Karpas-422 (cell line): Measurements from ENCODE around the gene TMEM126B. TPM values are rescaled to one million over a fixed set of nuclear protein-coding genes. Genes with fewer than 3 reads are reported as not detected.
A peak's percentile ranks its signal among the peaks of the same experiment; 100 is the strongest.

Experiments
- DNase-seq: peaks from one replicate; pipeline ENCODE4 v3.0.0-alpha.2; 2015
- H2AFZ ChIP-seq: fragments of 200-600 bp; sonication (generic); 2 replicates; pipeline ENCODE4 v1.6.1; 2014; ENCODE audit warnings: antibody characterized with exemption, low read length, mixed read lengths
- H3K27ac ChIP-seq: fragments of 200-600 bp; sonication (generic); 2 replicates; pipeline ENCODE4 v1.5.1; 2014; ENCODE audit warnings: mild to moderate bottlenecking, low read length, moderate library complexity
- H3K27me3 ChIP-seq: fragments of 200-600 bp; sonication (generic); 2 replicates; pipeline ENCODE4 v1.6.1; 2014; ENCODE audit warnings: low read length, mixed read lengths
- H3K36me3 ChIP-seq: fragments of 200-600 bp; sonication (generic); 2 replicates; pipeline ENCODE4 v1.6.1; 2014; ENCODE audit warnings: low read length, mixed read lengths; ENCODE audit not compliant: insufficient read depth
- H3K4me1 ChIP-seq: fragments of 200-600 bp; sonication (generic); 2 replicates; pipeline ENCODE4 v1.6.1; 2014; ENCODE audit warnings: mild to moderate bottlenecking, low read length, mixed read lengths
- H3K4me2 ChIP-seq: fragments of 200-600 bp; sonication (generic); 2 replicates; pipeline ENCODE4 v1.6.1; 2014; ENCODE audit warnings: low read length, low read depth, mild to moderate bottlenecking; ENCODE audit not compliant: poor library complexity, severe bottlenecking
- H3K4me3 ChIP-seq: fragments of 200-600 bp; sonication (generic); 2 replicates; pipeline ENCODE4 v1.5.1; 2014; ENCODE audit warnings: mild to moderate bottlenecking, antibody characterized with exemption, low read length, mixed read lengths
- H3K79me2 ChIP-seq: fragments of 200-600 bp; sonication (generic); 2 replicates; pipeline ENCODE4 v1.6.1; 2014; ENCODE audit warnings: mild to moderate bottlenecking, low read length, mixed read lengths
- H3K9ac ChIP-seq: fragments of 200-600 bp; sonication (generic); 2 replicates; pipeline ENCODE4 v1.6.0; 2014; ENCODE audit warnings: low read length
- H3K9me2 ChIP-seq: fragments of 200-600 bp; sonication (generic), shearing (Covaris generic); replicated peaks from 2 replicates; pipeline ENCODE4 v1.6.0; 2014; ENCODE audit warnings: mild to moderate bottlenecking, low read length, moderate library complexity; ENCODE audit not compliant: insufficient read depth
- H3K9me3 ChIP-seq: fragments of 300-700, 200-600 bp; sonication (generic); 2 replicates; pipeline ENCODE4 v1.6.1; 2014; ENCODE audit warnings: low read length, mixed read lengths
- H4K20me1 ChIP-seq: fragments of 200-600 bp; sonication (generic); 2 replicates; pipeline ENCODE4 v1.6.1; 2014; ENCODE audit warnings: mild to moderate bottlenecking, antibody characterized with exemption, low read length, low read depth; ENCODE audit not compliant: insufficient read depth
- total RNA-seq: library from RNA; depleted of rRNA; stranded (reverse); fragments of >200 nt; shearing (Covaris generic); gene quantifications from 2 replicates; pipeline ENCODE4 v1.2.3, GENCODE V29; 2014; ENCODE audit warnings: low replicate concordance

Gene TMEM126B
- total RNA-seq, 1 experiment from 2014 or later = 188 TPM

- Histone ChIP-seq H3K4me1 (peaks cover 26% of the 10 kb centered on the region), H3K9ac (no peak overlapping the region), H3K9me3 (no peaks in the 10 kb centered on the region), H3K27ac (no peak overlapping the region), H4K20me1 (no peaks in the 10 kb centered on the region), H2AFZ (peak overlapping the region; percentile 91), H3K4me2 (peak overlapping the region; percentile 94), H3K9me2 (no peaks in the 10 kb centered on the region), H3K27me3 (no peaks in the 10 kb centered on the region), H3K4me3 (peak overlapping the region; percentile 75; the same call in 1 of the 2 replicates), H3K36me3 (peaks cover 13% of the 10 kb centered on the region), H3K79me2 (peaks cover 31% of the 10 kb centered on the region)
- DNase-seq = no peak
These were observed 1.9 kb upstream of the TMEM126B start for GRCh38 chr11:85626496-85626895.

- peak within 1 kb of the TSS; percentile 77 for H3K9ac ChIP-seq
- peak within 1 kb of the TSS; percentile 91 for H2AFZ ChIP-seq
- peaks cover 39% of the 10 kb centered on the region for H3K79me2 ChIP-seq
- H3K27me3 ChIP-seq = no peaks in the 10 kb centered on the region
- peak within 1 kb of the TSS; percentile 75 for H3K4me3 ChIP-seq
- peaks cover 22% of the 10 kb centered on the region for H3K36me3 ChIP-seq
- peak within 1 kb of the TSS; percentile 3; the same call in 1 of the 2 replicates for H3K27ac ChIP-seq
- no peaks in the 10 kb centered on the region for H4K20me1 ChIP-seq
- peak; percentile 69 for DNase-seq
- H3K9me3 ChIP-seq = no peaks in the 10 kb centered on the region
- no peaks in the 10 kb centered on the region for H3K9me2 ChIP-seq
- peak within 1 kb of the TSS; percentile 94 for H3K4me2 ChIP-seq
- peaks cover 26% of the 10 kb centered on the region for H3K4me1 ChIP-seq
These were observed 928 bp upstream of the TMEM126B start, which contains the start of gene DLG2 for GRCh38 chr11:85627332-85627997. Gene DLG2, minus strand, starts transcription at chr11:85627344.

GRCh38 chr11:85628771-85629341 is 463 bp downstream of the TMEM126B start:
- H3K27me3 ChIP-seq = no peaks in the 10 kb centered on the region
- H3K4me3 ChIP-seq = peak overlapping the region; percentile 75
- H3K9me3 ChIP-seq = no peaks in the 10 kb centered on the region
- peaks cover 42% of the 10 kb centered on the region for H3K79me2 ChIP-seq
- peaks cover 2% of the 10 kb centered on the region; the same call in 1 of the 2 replicates for H4K20me1 ChIP-seq
- no peaks in the 10 kb centered on the region for H3K9me2 ChIP-seq
- peak overlapping the region; percentile 76 for H3K9ac ChIP-seq
- H3K36me3 ChIP-seq = peaks cover 26% of the 10 kb centered on the region
- no peak overlapping the region for H3K27ac ChIP-seq
- peak; percentile 73 for DNase-seq
- H3K4me1 ChIP-seq = peaks cover 26% of the 10 kb centered on the region
- H2AFZ ChIP-seq = peak overlapping the region; percentile 60
- H3K4me2 ChIP-seq = peak overlapping the region; percentile 94

- Histone ChIP-seq H3K4me1 (peaks cover 7% of the 10 kb centered on the region), H3K27ac (no peak overlapping the region), H3K36me3 (peaks cover 69% of the 10 kb centered on the region), H3K4me3 (no peak overlapping the region), H4K20me1 (peaks cover 4% of the 10 kb centered on the region; the same call in 1 of the 2 replicates), H3K79me2 (peaks cover 31% of the 10 kb centered on the region), H3K4me2 (no peak overlapping the region), H3K27me3 (no peaks in the 10 kb centered on the region), H3K9me3 (no peaks in the 10 kb centered on the region), H3K9ac (no peak overlapping the region), H3K9me2 (no peaks in the 10 kb centered on the region), H2AFZ (no peak overlapping the region)
- DNase-seq = no peak
These were observed 6.4 kb downstream of the TMEM126B start for GRCh38 chr11:85634747-85635146.

- Histone ChIP-seq H4K20me1 (no peaks in the 10 kb centered on the region), H3K4me3 (no peak overlapping the region), H3K9me2 (no peaks in the 10 kb centered on the region), H3K9me3 (no peaks in the 10 kb centered on the region), H3K27me3 (no peaks in the 10 kb centered on the region), H3K36me3 (peaks cover 8% of the 10 kb centered on the region; the same call in 1 of the 2 replicates), H3K9ac (no peak overlapping the region), H3K4me2 (no peak overlapping the region), H3K27ac (no peak overlapping the region), H3K4me1 (peaks cover 16% of the 10 kb centered on the region), H3K79me2 (no peaks in the 10 kb centered on the region), H2AFZ (no peak overlapping the region)
- no peak for DNase-seq
These were observed 14.8 kb downstream of the TMEM126B start for GRCh38 chr11:85643191-85643614.

- Histone ChIP-seq H3K79me2 (peaks cover 26% of the 10 kb centered on the region), H3K4me2 (peak overlapping the region; percentile 89), H3K9ac (peak overlapping the region; percentile 74), H3K36me3 (no peaks in the 10 kb centered on the region), H2AFZ (peak overlapping the region; percentile 31; the same call in 1 of the 2 replicates), H3K27me3 (no peaks in the 10 kb centered on the region), H3K27ac (peak overlapping the region; percentile 59), H3K9me2 (no peaks in the 10 kb centered on the region), H3K4me1 (peaks cover 42% of the 10 kb centered on the region), H3K9me3 (no peaks in the 10 kb centered on the region), H4K20me1 (no peaks in the 10 kb centered on the region), H3K4me3 (peak overlapping the region; percentile 72)
- peak; percentile 74 for DNase-seq
These were observed 18.7 kb downstream of the TMEM126B start for GRCh38 chr11:85647078-85647477.

- peaks cover 26% of the 10 kb centered on the region for H3K79me2 ChIP-seq
- no peaks in the 10 kb centered on the region for H3K9me2 ChIP-seq
- DNase-seq = peak; percentile 100
- H4K20me1 ChIP-seq = no peaks in the 10 kb centered on the region
- H3K27ac ChIP-seq = peak within 1 kb of the TSS; percentile 79
- H3K4me2 ChIP-seq = peak within 1 kb of the TSS; percentile 89
- H3K4me3 ChIP-seq = peak within 1 kb of the TSS; percentile 72
- H3K9me3 ChIP-seq = no peaks in the 10 kb centered on the region
- H3K4me1 ChIP-seq = peaks cover 42% of the 10 kb centered on the region
- peak within 1 kb of the TSS; percentile 74 for H3K9ac ChIP-seq
- no peaks in the 10 kb centered on the region for H3K36me3 ChIP-seq
- peak within 1 kb of the TSS; percentile 31 for H2AFZ ChIP-seq
- no peaks in the 10 kb centered on the region for H3K27me3 ChIP-seq
These were observed 19.4 kb downstream of the TMEM126B start, which contains the start of gene TMEM126A for GRCh38 chr11:85647604-85648299. Gene TMEM126A, plus strand, starts transcription at chr11:85647967. Its CDS starts 2,289 bp downstream, at chr11:85650256.

GRCh38 chr11:85651118-85651517 is 22.7 kb downstream of the TMEM126B start:
- H3K4me3 ChIP-seq = no peak overlapping the region
- no peaks in the 10 kb centered on the region for H3K27me3 ChIP-seq
- peaks cover 19% of the 10 kb centered on the region for H3K36me3 ChIP-seq
- H3K79me2 ChIP-seq = peaks cover 49% of the 10 kb centered on the region
- no peaks in the 10 kb centered on the region for H4K20me1 ChIP-seq
- DNase-seq = no peak
- peaks cover 38% of the 10 kb centered on the region for H3K4me1 ChIP-seq
- no peak overlapping the region for H3K9ac ChIP-seq
- no peak overlapping the region for H3K27ac ChIP-seq
- H3K9me2 ChIP-seq = no peaks in the 10 kb centered on the region
- no peak overlapping the region for H3K4me2 ChIP-seq
- H2AFZ ChIP-seq = no peak overlapping the region
- H3K9me3 ChIP-seq = no peaks in the 10 kb centered on the region
